K562 (cell line): ENCODE results near the gene TBXAS1. TPM values are rescaled to one million over a fixed set of nuclear protein-coding genes. Genes with fewer than 3 reads are reported as not detected.

Experiments
- ATAC-seq: fragments of 200-7000 bp; cut with Tn5 transposase; 3 replicates; pipeline ENCODE4 v1.9.1; 2020; ENCODE audit warnings: moderate library complexity
- BruUV-seq: library from RNA; stranded (reverse); fragments of 400-500 nt; replicated peaks from 2 replicates; lab custom pipeline; 2021; lab: Mats Ljungman, UMichigan
- CTCF ChIA-PET: fragments of 300-600 bp; formaldehyde crosslinking; extraction: SDS; loops from one replicate; lab custom pipeline; 2021; ENCODE audit warnings: low intra/inter-chr PET ratio; lab: Yijun Ruan, JAX
- POLR2A ChIA-PET: fragments of 300-600, 350-650 bp; sonication (Branson Sonifier 250); formaldehyde crosslinking; extraction: SDS; loops from one replicate; lab custom pipeline; 2021; ENCODE audit warnings: antibody characterized with exemption, inconsistent platforms; lab: Yijun Ruan, JAX
- DNase-seq, 4 experiments: peaks; one replicate each; pipeline versions ENCODE4 v3.0.0 to v3.0.0-alpha.2; 2011 to 2018; ENCODE audit warnings: low spot score in 3 of 4, mixed read lengths in 3 of 4; ENCODE audit errors: extremely low read depth in 1 of 4
- FAIRE-seq: peaks from 2 replicates; lab custom pipeline; 2011; peaks lifted over from hg19 to GRCh38; lab: Jason Lieb, UNC
- H2AFZ ChIP-seq: 2 replicates; pipeline ENCODE4 v1.6.0; 2011; ENCODE audit warnings: low read depth, low read length, control low read depth, inconsistent platforms
- H3K27ac ChIP-seq: fragments of 200-600 bp; 3 replicates; pipeline ENCODE4 v1.8.0; 2011; ENCODE audit warnings: low read depth, mild to moderate bottlenecking, control low read depth, inconsistent platforms, low read length, moderate library complexity, mixed read lengths; ENCODE audit errors: extremely low read depth
- H3K27me3 ChIP-seq, 2 experiments: fragments of 300-600 bp in 1 of 2; 2 replicates in 1 of 2; 3 replicates in 1 of 2; pipeline versions ENCODE4 v1.6.0 to v1.8.0; 2011; ENCODE audit warnings: inconsistent platforms in 2 of 2, low read length in 2 of 2, mild to moderate bottlenecking in 1 of 2, mixed read lengths in 1 of 2, moderate library complexity in 1 of 2; ENCODE audit not compliant: control insufficient read depth in 2 of 2, insufficient read depth in 2 of 2
- H3K36me3 ChIP-seq: fragments of 300-600 bp; 3 replicates; pipeline ENCODE4 v1.8.0; 2011; ENCODE audit warnings: mild to moderate bottlenecking, low read length, inconsistent platforms; ENCODE audit not compliant: control insufficient read depth, insufficient read depth
- H3K4me1 ChIP-seq, 2 experiments: fragments of 200-600 bp in 1 of 2; replicated peaks in 1 of 2; 2 replicates in 1 of 2; 3 replicates in 1 of 2; pipeline versions ENCODE4 v1.5.1 to v1.8.0; 2011; ENCODE audit warnings: inconsistent platforms in 2 of 2, low read length in 2 of 2, mild to moderate bottlenecking in 1 of 2, mixed read lengths in 1 of 2, moderate library complexity in 1 of 2; ENCODE audit not compliant: control insufficient read depth in 2 of 2, insufficient read depth in 2 of 2
- H3K4me2 ChIP-seq: 2 replicates; pipeline ENCODE4 v1.6.1; 2011; ENCODE audit warnings: low read length, control low read depth, inconsistent platforms, mixed read lengths; ENCODE audit not compliant: insufficient read depth
- H3K4me3 ChIP-seq: fragments of 200-600 bp; sonication (generic), shearing (Covaris generic); 2 replicates; pipeline ENCODE4 v1.5.1; 2016; ENCODE audit warnings: control low read depth, inconsistent platforms
- H3K79me2 ChIP-seq: fragments of 200-600 bp; 3 replicates; pipeline ENCODE4 v1.8.0; 2011; ENCODE audit warnings: low read length, inconsistent platforms; ENCODE audit not compliant: control insufficient read depth, insufficient read depth
- H3K9ac ChIP-seq, 2 experiments: 2 replicates each; pipeline versions ENCODE4 v1.6.0 to v1.6.1; 2011; ENCODE audit warnings: low read depth in 2 of 2, low read length in 2 of 2, control low read depth in 1 of 2, inconsistent platforms in 1 of 2, mild to moderate bottlenecking in 1 of 2, mixed read lengths in 1 of 2; ENCODE audit not compliant: insufficient read depth in 1 of 2
- H3K9me1 ChIP-seq: one replicate; pipeline ENCODE4 v1.6.0; 2011; ENCODE audit warnings: inconsistent platforms, mild to moderate bottlenecking, low read length, moderate library complexity; ENCODE audit not compliant: control insufficient read depth, insufficient read depth
- H3K9me3 ChIP-seq: replicated peaks from 2 replicates; pipeline ENCODE4 v1.5.1; 2011; ENCODE audit warnings: low read depth, low read length, inconsistent platforms; ENCODE audit not compliant: control insufficient read depth, insufficient read depth
- H4K20me1 ChIP-seq: replicated peaks from 2 replicates; pipeline ENCODE4 v1.6.1; 2011; ENCODE audit warnings: low read length, inconsistent platforms, mixed read lengths; ENCODE audit not compliant: control insufficient read depth, insufficient read depth
- CCNT2 ChIP-seq: IDR thresholded peaks from 2 replicates; pipeline ENCODE4 v1.6.1; 2011; ENCODE audit warnings: borderline replicate concordance, low read depth, mild to moderate bottlenecking, moderate library complexity, mixed read lengths, low read length; ENCODE audit not compliant: insufficient read length; ENCODE audit errors: extremely low read depth
- DNMT1 ChIP-seq: fragments of 450-650 bp; IDR thresholded peaks from 2 replicates; pipeline ENCODE4 v1.6.1; 2016; ENCODE audit warnings: antibody characterized with exemption, mild to moderate bottlenecking
- ESRRB ChIP-seq: fragments of 250-450 bp; sonication (Bioruptor Pico); IDR thresholded peaks from 2 replicates; pipeline ENCODE4 v1.5.0; 2020; ENCODE audit warnings: mild to moderate bottlenecking, moderate library complexity, borderline replicate concordance
- GATA2 ChIP-seq: sonication (generic); formaldehyde crosslinking; IDR thresholded peaks from 2 replicates; pipeline ENCODE4 v1.4.0; 2020; ENCODE audit warnings: mild to moderate bottlenecking, missing genetic modification reagents
- HIVEP1 ChIP-seq: fragments of 250-450 bp; sonication (Bioruptor Pico); IDR thresholded peaks from 2 replicates; pipeline ENCODE4 v1.4.0; 2020; ENCODE audit warnings: mild to moderate bottlenecking
- IRF1 ChIP-seq: sonication (generic); formaldehyde crosslinking; IDR thresholded peaks from 2 replicates; pipeline ENCODE4 v1.8.0; 2022; ENCODE audit warnings: missing genetic modification reagents, mild to moderate bottlenecking, borderline replicate concordance
- MCM2 ChIP-seq: fragments of 450-650 bp; IDR thresholded peaks from 2 replicates; pipeline ENCODE4 v1.6.1; 2017; ENCODE audit warnings: low read depth, mild to moderate bottlenecking
- MLLT1 ChIP-seq, 2 experiments: fragments of 450-650 bp; IDR thresholded peaks; 2 replicates each; pipeline ENCODE4 v1.6.1; 2016
- NFYB ChIP-seq: IDR thresholded peaks from 2 replicates; pipeline ENCODE4 v1.6.1; 2011; ENCODE audit warnings: mild to moderate bottlenecking, moderate library complexity; ENCODE audit not compliant: insufficient read length; ENCODE audit errors: extremely low read depth
- PRDM10 ChIP-seq: fragments of 450-650 bp; IDR thresholded peaks from 2 replicates; pipeline ENCODE4 v1.6.1; 2018; ENCODE audit not compliant: partially characterized antibody
- SAFB2 ChIP-seq: fragments of 200-400 bp; formaldehyde crosslinking; IDR thresholded peaks from 2 replicates; pipeline ENCODE4 v1.6.1; 2018; ENCODE audit warnings: borderline replicate concordance, low read length, low read depth, moderate library complexity; ENCODE audit not compliant: severe bottlenecking
- SMARCA4 ChIP-seq: fragments of 450-650 bp; IDR thresholded peaks from 2 replicates; pipeline ENCODE4 v1.6.1; 2016
- SP1 ChIP-seq: sonication (generic); formaldehyde crosslinking; IDR thresholded peaks from 2 replicates; pipeline ENCODE4 v1.8.1; 2022; ENCODE audit warnings: mild to moderate bottlenecking, missing genetic modification reagents
- ZNF431 ChIP-seq: sonication (generic); formaldehyde crosslinking; IDR thresholded peaks from 2 replicates; pipeline ENCODE4 v1.8.0; 2022; ENCODE audit warnings: mild to moderate bottlenecking, missing genetic modification reagents
- WGBS: fragments of 100-300 bp; shearing (Covaris generic); methylation state at CpG from one replicate; pipeline ENCODE4 v1.1.6; 2016; ENCODE audit warnings: low coverage, mixed read lengths; ENCODE audit not compliant: insufficient coverage; ENCODE audit errors: missing lambda C conversion rate; 5-methylcytosine and 5-hydroxymethylcytosine counted together
- in situ Hi-C: fragments of 300-500 bp; cut with MboI; formaldehyde crosslinking; loops from 4 replicates; pipeline ENCODE4 v1.15.0; 2018; ENCODE audit warnings: inconsistent platforms, mixed read lengths
- intact Hi-C: fragments of 100-400 bp; cut with micrococcal nuclease; formaldehyde crosslinking; loops from 2 replicates; pipeline ENCODE4 v1.14.2; 2022
- polyA plus RNA-seq, 8 experiments: library from polyadenylated mRNA; depleted of rRNA in 4 of 8; stranded (reverse) in 5 of 8; unstranded in 3 of 8; fragments of >200 nt; fragmentation: Nextera tagmentation in 2 of 8; fragmentation: Illumina TruSeq in 1 of 8; extraction: Ambion mirVana in 2 of 8; extraction: Trizol in 1 of 8; gene quantifications; 2 replicates each; pipeline versions ENCODE4 v1.2.1 to v1.2.3, GENCODE V29; 2011 to 2014; ENCODE audit warnings: inconsistent platforms in 1 of 8, missing spikeins in 1 of 8
- total RNA-seq, 7 experiments: library from RNA; depleted of rRNA in 6 of 7; stranded (reverse); fragments of >200 nt in 6 of 7; fragmentation: Illumina TruSeq in 2 of 7; extraction: Trizol in 2 of 7; gene quantifications; 2 replicates each; pipeline versions ENCODE4 v1.2.1 to v1.2.3, GENCODE V29; 2011 to 2021; ENCODE audit warnings: low replicate concordance in 1 of 7

Gene TBXAS1
- total and polyA plus RNA-seq, 9 of the 15 experiments (the other 6 are each of a cell fraction or from before 2014, with no cell fraction given) = 1.1 to 8.3 (median 1.9) TPM

GRCh38 chr7:140041659-140042385 lies 212.8 kb downstream of the TBXAS1 start (continued):
- no peak for TF ChIP-seq ZNF431 (CRISPR knock-in tag)
- TF ChIP-seq SAFB2 = no peak
- TF ChIP-seq HIVEP1 (CRISPR knock-in tag) = no peak
- no peak for TF ChIP-seq PRDM10
- no peak for TF ChIP-seq GATA2
- TF ChIP-seq MCM2 = no peak
- TF ChIP-seq ESRRB = no peak

- Histone ChIP-seq H3K9me1 (no peaks in the 10 kb centered on the region), H3K4me2 (no peak overlapping the region), H3K9me3 (no peaks in the 10 kb centered on the region), H4K20me1 (no peaks in the 10 kb centered on the region), H3K4me1 (no peaks in the 10 kb centered on the region), H3K9ac (peak overlapping the region in 1 of 2 experiments; percentile 47; a peak in 1 of 4 replicates), H3K4me3 (no peak overlapping the region), H3K27ac (no peak overlapping the region), H3K79me2 (no peaks in the 10 kb centered on the region), H3K36me3 (peaks cover 44% of the 10 kb centered on the region), H2AFZ (no peak overlapping the region), H3K27me3 (no peaks in the 10 kb centered on the region)
- ChIA-PET POLR2A (interaction anchor here (0.8 to 1.4 kb wide), 4 partner anchors 12 to 21 kb away, joined by 3 to 5 read pairs (median 3); no protein-coding TSS in a partner anchor), CTCF (no interaction called here)
- ATAC-seq (no peak), FAIRE-seq (no peak), DNase-seq (no peak)
- in situ Hi-C loops = no loop called here
- intact Hi-C loops = no loop called here
- no peak for TF ChIP-seq SMARCA4
- TF ChIP-seq IRF1 (CRISPR knock-in tag) = no peak
- no peak for TF ChIP-seq DNMT1
- TF ChIP-seq NFYB = no peak
- TF ChIP-seq CCNT2 = no peak
- TF ChIP-seq SP1 (CRISPR knock-in tag) = no peak
- TF ChIP-seq MLLT1 (IDR thresholded peaks at IDR 0.05) = no peak
- BruUV-seq = no TSS peak
- WGBS = 80% methylated on average over 10 of the region's 10 CpGs
Measured at GRCh38 chr7:140042386-140042670, 213.3 kb downstream of the TBXAS1 start.
